CD4-positive, alpha-beta memory T cell (primary cell): ENCODE measurements around the gene CRTC3. TPM values are rescaled to one million over a fixed set of nuclear protein-coding genes. Genes with fewer than 3 reads are reported as not detected.
"Not testable (repeated sequence)": the region's sequence is repeated elsewhere in the genome, so short reads cannot be mapped to it uniquely, and the experiment has no call there.

Source experiments
- CTCF ChIA-PET: fragments of 350-600 bp; sonication (Branson Sonifier 250); formaldehyde crosslinking; loops from one replicate; lab custom pipeline; 2021; ENCODE audit warnings: inconsistent platforms; ENCODE audit not compliant: partially characterized antibody; lab: Charles Lee
- POLR2A ChIA-PET: fragments of 350-600 bp; sonication (Branson Sonifier 250); formaldehyde crosslinking; loops from one replicate; lab custom pipeline; 2021; ENCODE audit not compliant: partially characterized antibody; lab: Charles Lee
- DNase-seq, 5 donors: peaks; one replicate each; pipeline versions ENCODE4 v3.0.0 to v3.0.0-alpha.2; 2020 to 2022; ENCODE audit warnings: mixed read lengths in 1 of 5
- H3K27ac ChIP-seq: one replicate; pipeline ENCODE4 v1.7.0; 2013; ENCODE audit warnings: low read depth, low read length
- H3K27me3 ChIP-seq: 2 replicates; pipeline ENCODE4 v1.7.0; 2013; ENCODE audit warnings: mild to moderate bottlenecking, low read length, moderate library complexity; ENCODE audit not compliant: insufficient read depth
- H3K36me3 ChIP-seq: 2 replicates; pipeline ENCODE4 v1.7.0; 2013; ENCODE audit warnings: mild to moderate bottlenecking, low read length, moderate library complexity; ENCODE audit not compliant: insufficient read depth
- H3K4me1 ChIP-seq: 2 replicates; pipeline ENCODE4 v1.7.0; 2013; ENCODE audit warnings: mild to moderate bottlenecking, low read length, moderate library complexity; ENCODE audit not compliant: insufficient read depth
- H3K4me3 ChIP-seq, 2 donors: one replicate each; pipeline ENCODE4 v1.7.0; 2013; ENCODE audit warnings: low read length in 2 of 2, mild to moderate bottlenecking in 1 of 2
- H3K9me3 ChIP-seq, 2 donors: one replicate each; pipeline ENCODE4 v1.7.0; 2013; ENCODE audit warnings: low read length in 2 of 2, control low read depth in 1 of 2; ENCODE audit not compliant: control insufficient read depth in 1 of 2
- H3K27ac Mint-ChIP-seq, 7 donors: one replicate each; pipeline ENCODE4 v1.8.0; 2020 to 2021; ENCODE audit warnings: mixed read lengths in 7 of 7, mild to moderate bottlenecking in 6 of 7, inconsistent platforms in 3 of 7, moderate library complexity in 3 of 7
- H3K27me3 Mint-ChIP-seq, 2 donors: one replicate each; pipeline ENCODE4 v1.8.0; 2020 to 2021; ENCODE audit warnings: mixed read lengths in 2 of 2
- H3K36me3 Mint-ChIP-seq, 2 donors: one replicate each; pipeline ENCODE4 v1.8.0; 2020 to 2021; ENCODE audit warnings: mixed read lengths in 2 of 2, inconsistent platforms in 1 of 2, mild to moderate bottlenecking in 1 of 2
- H3K4me1 Mint-ChIP-seq, 4 donors: one replicate each; pipeline ENCODE4 v1.8.0; 2020 to 2021; ENCODE audit warnings: mixed read lengths in 4 of 4, mild to moderate bottlenecking in 1 of 4
- H3K4me3 Mint-ChIP-seq, 8 donors: one replicate each; pipeline ENCODE4 v1.8.0; 2020 to 2021; ENCODE audit warnings: mixed read lengths in 8 of 8, mild to moderate bottlenecking in 7 of 8, moderate library complexity in 6 of 8, inconsistent platforms in 3 of 8
- H3K9me3 Mint-ChIP-seq, 8 donors: one replicate each; pipeline ENCODE4 v1.8.0; 2020 to 2021; ENCODE audit warnings: mixed read lengths in 8 of 8, mild to moderate bottlenecking in 5 of 8, inconsistent platforms in 3 of 8, moderate library complexity in 1 of 8
- intact Hi-C: fragments of 100-400 bp; cut with micrococcal nuclease; formaldehyde crosslinking; loops from one replicate; pipeline ENCODE4 v1.15.1; 2023
- polyA plus RNA-seq, 2 donors: library from polyadenylated mRNA; unstranded; fragments of 300-500 nt; fragmentation: Illumina TruSeq; gene quantifications; one replicate each; pipeline ENCODE4 v1.2.3, GENCODE V29; 2021
- total RNA-seq, 2 experiments: library from RNA; stranded (reverse); gene quantifications; one replicate each; pipeline ENCODE4 v1.2.3, GENCODE V29; 2021

Gene CRTC3
- total and polyA plus RNA-seq, 4 experiments from 2014 or later, result 14.5 to 75.5 (median 56.3) TPM

GRCh38 chr15:90666135-90666909 is 136.6 kb downstream of the CRTC3 start:
- H3K4me3 ChIP-seq, result peak overlapping the region in 1 of 2 donors; percentile 57
- Mint-ChIP-seq H3K27me3 (peaks cover 12 to 19% of the 10 kb centered on the region in 2 donors), H3K36me3 (peaks cover 0 to under 1% of the 10 kb centered on the region in 2 donors), H3K27ac (peak overlapping the region in 6 of 7 donors; percentile 12 to 67 (median 29)), H3K4me1 (peaks cover 24 to 37% (median 27%) of the 10 kb centered on the region in 4 donors), H3K4me3 (peak overlapping the region; percentile 73 to 86 (median 80)), H3K9me3 (peaks cover 0 to 2% (median 0%) of the 10 kb centered on the region in 8 donors)
- H3K9me3 ChIP-seq, result no peaks in the 10 kb centered on the region
- no peak overlapping the region for H3K27ac ChIP-seq
- CTCF ChIA-PET, result interaction anchor here (0.6 kb wide), 1 partner anchor 606 kb away, joined by 3 read pairs; no protein-coding TSS in a partner anchor
- H3K27me3 ChIP-seq, result peaks cover 12% of the 10 kb centered on the region
- POLR2A ChIA-PET, result interaction anchor here (0.6 to 1.8 kb wide), 3 partner anchors 12 to 304 kb away, joined by 3 to 5 read pairs (median 4); no protein-coding TSS in a partner anchor
- peaks cover 25% of the 10 kb centered on the region for H3K4me1 ChIP-seq
- intact Hi-C loops, result no loop called here
- no peak for DNase-seq
- no peaks in the 10 kb centered on the region for H3K36me3 ChIP-seq

- no peaks in the 10 kb centered on the region for H3K9me3 ChIP-seq
- peaks cover 16% of the 10 kb centered on the region for H3K4me1 ChIP-seq
- no peak overlapping the region for H3K27ac ChIP-seq
- Mint-ChIP-seq H3K36me3 (no peaks in the 10 kb centered on the region), H3K27ac (peak overlapping the region in 2 of 7 donors; percentile 7 to 29), H3K9me3 (peaks cover 0 to 2% (median 0%) of the 10 kb centered on the region in 8 donors), H3K4me3 (peak overlapping the region in 5 of 8 donors; percentile 13 to 78 (median 68)), H3K27me3 (peaks cover 11 to 19% of the 10 kb centered on the region in 2 donors), H3K4me1 (peaks cover 17 to 29% (median 20%) of the 10 kb centered on the region in 4 donors)
- peaks cover 12% of the 10 kb centered on the region for H3K27me3 ChIP-seq
- no peak overlapping the region for H3K4me3 ChIP-seq
- no peaks in the 10 kb centered on the region for H3K36me3 ChIP-seq
- intact Hi-C loops, result no loop called here
- POLR2A ChIA-PET, result interaction anchor here (1.6 to 1.8 kb wide), 2 partner anchors 11 to 13 kb away, joined by 3 to 5 read pairs; no protein-coding TSS in a partner anchor
- no peak for DNase-seq
- CTCF ChIA-PET, result no interaction called here
Measured at GRCh38 chr15:90667073-90667754, 137.5 kb downstream of the CRTC3 start.

GRCh38 chr15:90667755-90668345 is 138.1 kb downstream of the CRTC3 start:
- H3K27me3 ChIP-seq, result peaks cover 11% of the 10 kb centered on the region
- H3K9me3 Mint-ChIP-seq, H3K36me3 ChIP-seq, CTCF ChIA-PET, H3K4me3 ChIP-seq, DNase-seq, intact Hi-C loops, H3K36me3 Mint-ChIP-seq, H3K9me3 ChIP-seq, H3K27ac Mint-ChIP-seq, H3K27ac ChIP-seq: not testable (repeated sequence)
- peaks cover 16 to 26% (median 16%) of the 10 kb centered on the region in 4 donors for H3K4me1 Mint-ChIP-seq
- POLR2A ChIA-PET, result interaction anchor here (1.6 kb wide), 1 partner anchor 14 kb away, joined by 3 read pairs; no protein-coding TSS in a partner anchor
- peak overlapping the region in 1 of 8 donors; percentile 78 for H3K4me3 Mint-ChIP-seq
- peaks cover 15% of the 10 kb centered on the region for H3K4me1 ChIP-seq
- peaks cover 11 to 19% of the 10 kb centered on the region in 2 donors for H3K27me3 Mint-ChIP-seq

- H3K4me1 Mint-ChIP-seq, H3K36me3 Mint-ChIP-seq, intact Hi-C loops, H3K4me3 Mint-ChIP-seq, H3K36me3 ChIP-seq, H3K27me3 ChIP-seq, H3K4me3 ChIP-seq, H3K27me3 Mint-ChIP-seq, H3K27ac ChIP-seq, H3K9me3 Mint-ChIP-seq, DNase-seq, POLR2A ChIA-PET, H3K9me3 ChIP-seq, H3K4me1 ChIP-seq, H3K27ac Mint-ChIP-seq: not testable (repeated sequence)
- CTCF ChIA-PET, result interaction anchor here (1.5 kb wide), 1 partner anchor 23 kb away, joined by 5 read pairs; no protein-coding TSS in a partner anchor
Measured at GRCh38 chr15:90670631-90671030, 140.9 kb downstream of the CRTC3 start.

GRCh38 chr15:90671216-90671615 is 141.5 kb downstream of the CRTC3 start:
- no peaks in the 10 kb centered on the region for H3K36me3 ChIP-seq
- CTCF ChIA-PET, result no interaction called here
- Mint-ChIP-seq H3K27me3 (peaks cover 4% of the 10 kb centered on the region in 2 donors), H3K4me1 (peaks cover 5 to 7% (median 6%) of the 10 kb centered on the region in 4 donors), H3K36me3 (no peaks in the 10 kb centered on the region), H3K9me3 (no peaks in the 10 kb centered on the region), H3K4me3 (no peak overlapping the region), H3K27ac (no peak overlapping the region)
- no peak overlapping the region for H3K4me3 ChIP-seq
- peaks cover 2% of the 10 kb centered on the region for H3K4me1 ChIP-seq
- POLR2A ChIA-PET, result no interaction called here
- H3K9me3 ChIP-seq, result no peaks in the 10 kb centered on the region
- intact Hi-C loops, result no loop called here
- no peak overlapping the region for H3K27ac ChIP-seq
- no peaks in the 10 kb centered on the region for H3K27me3 ChIP-seq
- no peak for DNase-seq

GRCh38 chr15:90673357-90673756 is 143.6 kb downstream of the CRTC3 start:
- H3K27me3 Mint-ChIP-seq, DNase-seq, intact Hi-C loops, CTCF ChIA-PET, H3K36me3 Mint-ChIP-seq, H3K27ac Mint-ChIP-seq, H3K9me3 ChIP-seq, H3K27me3 ChIP-seq, H3K4me3 Mint-ChIP-seq, H3K4me3 ChIP-seq, H3K4me1 ChIP-seq, H3K27ac ChIP-seq, H3K36me3 ChIP-seq, POLR2A ChIA-PET, H3K9me3 Mint-ChIP-seq: not testable (repeated sequence)
- H3K4me1 Mint-ChIP-seq, result peaks cover 5 to 11% (median 7%) of the 10 kb centered on the region in 4 donors

- Histone ChIP-seq H3K4me1 (peaks cover 19% of the 10 kb centered on the region), H3K27me3 (no peaks in the 10 kb centered on the region), H3K27ac (no peak overlapping the region), H3K36me3 (no peaks in the 10 kb centered on the region), H3K9me3 (no peaks in the 10 kb centered on the region), H3K4me3 (no peak overlapping the region)
- no peak for DNase-seq
- Mint-ChIP-seq H3K9me3 (peaks cover 0 to 2% (median 0%) of the 10 kb centered on the region in 8 donors), H3K36me3 (no peaks in the 10 kb centered on the region), H3K27ac (no peak overlapping the region), H3K27me3 (no peaks in the 10 kb centered on the region), H3K4me3 (no peak overlapping the region), H3K4me1 (peaks cover 9 to 19% (median 13%) of the 10 kb centered on the region in 4 donors)
- CTCF ChIA-PET, result no interaction called here
- intact Hi-C loops, result no loop called here
- POLR2A ChIA-PET, result no interaction called here
Measured at GRCh38 chr15:90674476-90674875, 144.8 kb downstream of the CRTC3 start.
